Measurements from ENCODE around the gene DUSP5. TPM values are rescaled to one million over a fixed set of nuclear protein-coding genes. Genes with fewer than 3 reads are reported as not detected.

DUSP5 gene
- total RNA-seq, 6 experiments from 2014 or later, result 31.9 to 58.2 (median 35.0) TPM

DNA sequence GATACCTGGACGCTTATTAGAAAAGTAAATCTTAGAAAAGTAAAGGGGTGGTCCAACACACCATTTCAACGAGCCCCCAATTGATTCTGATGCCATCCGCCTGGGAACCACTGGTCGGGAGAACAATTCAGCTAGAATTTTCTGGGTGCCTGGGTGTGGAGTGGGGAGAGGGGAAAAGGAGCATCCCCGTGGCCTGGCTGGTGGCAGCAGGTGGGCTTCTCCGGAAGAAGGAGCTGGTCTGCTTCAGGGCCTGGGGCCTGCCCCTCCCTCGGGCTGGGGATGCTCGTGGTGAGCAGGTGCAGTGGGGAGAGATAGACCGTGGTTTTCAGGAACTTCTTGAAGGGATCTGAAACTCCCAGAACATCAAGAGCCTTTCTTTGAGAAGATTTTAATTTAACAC lies 39.9 kb upstream of the DUSP5 start:
- peaks cover 3% of the 10 kb centered on the region for H3K27me3 Mint-ChIP-seq (ENCODE audit: insufficient read depth)
- DNase-seq, result no peak
- H3K36me3 Mint-ChIP-seq (ENCODE audit: low read depth), result no peaks in the 10 kb centered on the region
- no peaks in the 10 kb centered on the region for H3K9me3 Mint-ChIP-seq
- H3K4me3 Mint-ChIP-seq, result no peak overlapping the region
- TF ChIP-seq, protein P1, sequence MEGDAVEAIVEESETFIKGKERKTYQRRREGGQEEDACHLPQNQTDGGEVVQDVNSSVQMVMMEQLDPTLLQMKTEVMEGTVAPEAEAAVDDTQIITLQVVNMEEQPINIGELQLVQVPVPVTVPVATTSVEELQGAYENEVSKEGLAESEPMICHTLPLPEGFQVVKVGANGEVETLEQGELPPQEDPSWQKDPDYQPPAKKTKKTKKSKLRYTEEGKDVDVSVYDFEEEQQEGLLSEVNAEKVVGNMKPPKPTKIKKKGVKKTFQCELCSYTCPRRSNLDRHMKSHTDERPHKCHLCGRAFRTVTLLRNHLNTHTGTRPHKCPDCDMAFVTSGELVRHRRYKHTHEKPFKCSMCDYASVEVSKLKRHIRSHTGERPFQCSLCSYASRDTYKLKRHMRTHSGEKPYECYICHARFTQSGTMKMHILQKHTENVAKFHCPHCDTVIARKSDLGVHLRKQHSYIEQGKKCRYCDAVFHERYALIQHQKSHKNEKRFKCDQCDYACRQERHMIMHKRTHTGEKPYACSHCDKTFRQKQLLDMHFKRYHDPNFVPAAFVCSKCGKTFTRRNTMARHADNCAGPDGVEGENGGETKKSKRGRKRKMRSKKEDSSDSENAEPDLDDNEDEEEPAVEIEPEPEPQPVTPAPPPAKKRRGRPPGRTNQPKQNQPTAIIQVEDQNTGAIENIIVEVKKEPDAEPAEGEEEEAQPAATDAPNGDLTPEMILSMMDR (IDR thresholded peaks at IDR 0.05), result no peak
- peaks cover 48% of the 10 kb centered on the region for H3K4me1 Mint-ChIP-seq (ENCODE audit: low read depth)
- no peak overlapping the region for H3K27ac Mint-ChIP-seq

DNA sequence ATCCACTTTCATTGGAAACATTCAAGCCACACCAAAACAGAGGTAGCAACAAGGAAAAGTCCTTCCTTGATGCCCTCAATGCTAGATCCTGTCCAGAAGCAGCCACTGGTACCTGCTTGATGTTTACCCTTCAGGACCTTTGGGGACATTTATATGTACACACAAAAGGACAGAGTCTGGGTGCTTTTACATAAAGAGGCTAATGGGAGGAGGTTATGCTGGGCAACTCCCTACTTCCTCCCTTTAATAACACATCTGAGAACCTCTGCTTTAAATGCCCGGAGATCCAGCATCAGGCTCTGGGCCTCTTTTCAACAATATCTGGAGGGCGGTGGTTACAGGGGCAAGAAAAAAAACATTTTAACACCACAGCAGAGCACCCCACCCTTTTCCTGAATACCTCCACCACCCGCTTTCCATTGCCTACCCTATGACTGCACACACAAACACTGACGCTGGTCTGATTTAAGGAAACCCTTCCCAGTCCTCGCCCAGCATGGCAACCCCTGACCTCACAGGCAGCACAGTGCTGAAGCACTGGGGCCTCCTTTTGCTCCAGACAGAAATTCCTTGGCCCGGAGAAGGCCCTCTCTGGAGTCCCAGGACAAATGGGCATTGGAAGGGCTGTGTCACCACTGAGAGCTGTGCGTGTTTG lies 39.3 kb upstream of the DUSP5 start:
- peaks cover 49% of the 10 kb centered on the region for H3K4me1 Mint-ChIP-seq (ENCODE audit: low read depth)
- peaks cover 3% of the 10 kb centered on the region for H3K27me3 Mint-ChIP-seq (ENCODE audit: insufficient read depth)

GRCh38 chr10:110459600-110459999 lies 38.1 kb upstream of the DUSP5 start:
- no peaks in the 10 kb centered on the region for H3K36me3 Mint-ChIP-seq (ENCODE audit: low read depth)
- DNase-seq, result no peak
- H3K4me3 Mint-ChIP-seq, result no peak overlapping the region
- TF ChIP-seq, protein P1 (IDR thresholded peaks at IDR 0.05), result no peak
- H3K27me3 Mint-ChIP-seq (ENCODE audit: insufficient read depth), result peaks cover 3% of the 10 kb centered on the region
- H3K27ac Mint-ChIP-seq, result no peak overlapping the region
- no peaks in the 10 kb centered on the region for H3K9me3 Mint-ChIP-seq
- peaks cover 50% of the 10 kb centered on the region for H3K4me1 Mint-ChIP-seq (ENCODE audit: low read depth)

More for the DNA sequence above, 39.3 kb upstream of the DUSP5 start:
- Mint-ChIP-seq H3K9me3 (no peaks in the 10 kb centered on the region), H3K4me3 (no peak overlapping the region), H3K27ac (no peak overlapping the region), H3K36me3 (ENCODE audit: low read depth) (no peaks in the 10 kb centered on the region)
- DNase-seq, result no peak
- TF ChIP-seq, protein P1 (IDR thresholded peaks at IDR 0.05), result no peak

DNA sequence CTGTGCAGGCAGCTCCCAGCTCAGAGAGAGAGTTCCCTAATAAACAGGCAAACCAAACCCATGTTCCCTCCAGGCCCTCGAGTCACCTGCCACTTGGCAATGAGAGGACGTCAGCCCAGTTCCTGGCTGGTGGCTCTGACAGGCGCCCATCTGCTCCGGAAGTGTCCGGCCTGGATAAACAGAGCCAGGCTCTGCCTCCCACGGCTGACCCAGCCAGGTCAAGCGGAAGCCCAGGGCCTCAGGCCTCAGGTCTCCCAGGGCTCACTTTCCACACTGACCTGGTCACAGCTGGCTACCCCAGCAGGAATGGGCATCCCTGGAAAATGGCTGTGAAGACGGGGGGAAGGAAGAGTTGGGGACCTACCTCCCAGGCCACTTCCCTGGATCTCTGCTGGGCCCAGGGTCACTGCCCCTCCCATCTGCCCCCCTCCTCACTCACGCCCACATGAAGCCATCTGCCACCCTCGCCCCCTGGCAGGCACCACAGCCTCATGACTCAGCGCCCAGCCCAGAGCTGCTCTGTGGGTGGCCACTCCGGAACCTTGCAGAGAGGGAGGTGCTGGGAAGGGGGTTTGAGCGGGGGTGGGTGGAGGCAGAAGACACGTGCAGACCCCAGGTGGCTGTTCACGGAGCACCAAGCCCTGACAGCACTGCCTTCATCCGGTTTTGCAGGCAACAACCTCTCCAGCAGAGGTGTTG lies 37.4 kb upstream of the DUSP5 start:
- Mint-ChIP-seq H3K4me3 (no peak overlapping the region), H3K36me3 (ENCODE audit: low read depth) (no peaks in the 10 kb centered on the region), H3K27ac (no peak overlapping the region), H3K4me1 (ENCODE audit: low read depth) (peaks cover 45% of the 10 kb centered on the region), H3K9me3 (no peaks in the 10 kb centered on the region), H3K27me3 (ENCODE audit: insufficient read depth) (peaks cover 3% of the 10 kb centered on the region)
- TF ChIP-seq, protein P1 (IDR thresholded peaks at IDR 0.05), result no peak
- DNase-seq, result no peak

DNA sequence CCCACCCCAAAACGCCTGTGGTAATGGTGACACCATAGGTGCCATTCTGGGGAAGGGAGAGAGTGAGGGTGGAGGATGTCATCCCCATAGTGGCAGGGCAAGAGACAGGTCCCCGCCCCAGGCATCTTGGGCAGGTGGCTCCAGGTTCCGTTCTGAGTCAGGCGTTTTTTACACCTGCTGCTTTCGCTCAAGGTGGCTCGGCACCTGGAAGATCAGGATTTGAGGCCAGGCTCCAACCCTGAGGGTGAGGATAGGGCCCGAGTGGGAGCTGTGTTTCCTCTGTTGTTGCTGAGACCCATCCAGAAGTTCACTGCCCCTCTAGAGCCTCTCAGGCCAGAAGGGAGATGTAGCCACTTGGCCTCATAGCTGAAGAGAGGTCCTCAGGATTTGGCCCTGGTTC lies 36.6 kb upstream of the DUSP5 start:
- Mint-ChIP-seq H3K36me3 (ENCODE audit: low read depth) (no peaks in the 10 kb centered on the region), H3K4me1 (ENCODE audit: low read depth) (peaks cover 37% of the 10 kb centered on the region)
- TF ChIP-seq, protein P1 (IDR thresholded peaks at IDR 0.05), result no peak

More for the DNA sequence above, 36.6 kb upstream of the DUSP5 start:
- H3K27me3 Mint-ChIP-seq (ENCODE audit: insufficient read depth), result no peaks in the 10 kb centered on the region; the same call in 1 of the 2 replicates
- H3K27ac Mint-ChIP-seq, result no peak overlapping the region
- H3K9me3 Mint-ChIP-seq, result no peaks in the 10 kb centered on the region
- no peak for DNase-seq
- no peak overlapping the region for H3K4me3 Mint-ChIP-seq
